AML-193 (cell line): ENCODE measurements around the gene SLC6A16.
"Not testable (repeated sequence)": the region's sequence is repeated elsewhere in the genome, so short reads cannot be mapped to it uniquely, and the experiment has no call there.

Experiments used
- DNase-seq, 2 experiments: peaks; one replicate each; lab custom pipeline; 2025; lab: John Stamatoyannopoulos, UW

Gene SLC6A16

GRCh38 chr19:49271080-49271753, 53.8 kb downstream of the SLC6A16 start:
- no peak for DNase-seq

- not testable (repeated sequence) for DNase-seq
Measured at GRCh38 chr19:49266409-49266808, 58.6 kb downstream of the SLC6A16 start.

DNA sequence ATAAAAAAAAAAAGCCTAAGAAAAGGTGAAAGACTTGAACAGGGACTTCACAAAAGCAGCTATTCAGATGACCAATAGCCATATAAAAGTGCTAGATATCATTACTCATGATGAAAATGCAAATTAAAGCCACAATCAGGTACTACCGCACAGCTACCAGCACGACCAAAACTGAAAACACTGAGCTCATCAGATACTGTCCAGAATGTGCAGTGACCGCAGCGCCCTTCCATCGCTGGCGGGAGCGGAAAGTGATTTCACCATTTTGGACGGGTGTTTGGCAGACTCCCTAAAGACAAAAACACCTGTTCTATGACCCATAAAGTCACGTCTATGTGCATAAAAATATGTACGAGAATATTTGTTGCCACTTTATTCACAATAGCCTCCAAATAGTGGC, 60.7 kb downstream of the SLC6A16 start:
- no peak for DNase-seq

GRCh38 chr19:49261602-49262001, 63.4 kb downstream of the SLC6A16 start:
- no peak for DNase-seq

GRCh38 chr19:49256691-49257090, 68.3 kb downstream of the SLC6A16 start:
- DNase-seq = no peak

GRCh38 chr19:49255674-49256073, 69.3 kb downstream of the SLC6A16 start:
- no peak for DNase-seq

DNA sequence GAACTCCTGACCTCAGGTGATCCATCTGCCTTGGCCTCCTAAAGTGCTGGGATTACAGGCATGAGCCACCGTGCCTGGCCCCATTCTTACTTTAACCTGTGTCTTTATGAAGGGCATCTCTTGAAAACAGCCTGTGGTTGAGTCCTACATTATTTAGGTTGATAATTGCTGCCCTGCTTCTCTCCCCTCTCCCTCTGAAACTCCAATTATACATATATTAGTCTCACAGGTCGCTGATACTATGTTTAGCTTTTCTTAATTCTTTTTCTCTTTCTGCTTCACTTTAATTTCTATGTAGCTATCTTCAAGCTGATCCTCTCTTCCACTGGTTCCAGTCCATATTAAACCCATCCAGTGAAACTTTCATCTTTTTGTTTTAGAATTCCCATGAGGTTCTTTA, 75.1 kb downstream of the SLC6A16 start:
- no peak for DNase-seq

DNA sequence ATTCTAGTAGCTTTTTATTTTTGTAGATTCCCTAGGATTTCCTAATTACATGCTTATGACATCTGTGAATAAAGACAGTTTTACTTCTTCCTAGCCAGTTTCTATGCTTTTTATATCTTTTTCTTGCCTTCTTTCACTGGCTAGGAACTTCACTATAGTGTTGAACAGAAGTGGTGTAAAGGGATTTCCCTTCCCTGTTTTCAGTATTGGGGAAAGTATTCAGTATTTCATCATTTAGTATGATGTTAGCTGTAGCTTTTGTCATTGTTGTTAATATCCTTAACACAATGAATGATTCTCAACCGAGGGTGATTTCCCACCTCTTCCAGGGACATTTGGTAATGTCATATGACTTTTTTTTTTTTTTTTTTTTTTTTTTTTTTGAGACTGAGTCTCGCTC, 77.3 kb downstream of the SLC6A16 start:
- DNase-seq = no peak

- DNase-seq = no peak
Measured at GRCh38 chr19:49244256-49244655, 80.7 kb downstream of the SLC6A16 start.

DNA sequence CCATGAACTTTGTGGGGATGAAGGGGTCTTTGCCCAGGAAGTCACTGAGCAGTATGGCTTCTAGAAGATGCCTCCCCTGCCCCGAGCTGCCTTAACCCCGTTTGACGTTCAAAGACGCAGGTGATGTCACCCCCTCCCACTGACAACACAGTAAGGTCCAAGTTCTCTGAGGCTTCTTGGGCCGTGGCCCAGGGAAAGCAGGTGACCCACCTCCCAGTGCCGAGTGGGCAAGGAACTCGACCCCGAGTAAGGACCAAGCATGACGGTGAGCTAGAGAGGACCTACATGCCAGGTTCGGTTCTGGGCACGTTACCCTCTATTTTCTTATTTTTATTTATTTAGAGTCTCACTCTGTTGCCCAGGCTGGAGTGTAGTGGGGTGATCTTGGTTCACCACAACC, 81.3 kb downstream of the SLC6A16 start:
- no peak for DNase-seq

- DNase-seq = no peak
Measured at GRCh38 chr19:49243129-49243528, 81.9 kb downstream of the SLC6A16 start.

DNA sequence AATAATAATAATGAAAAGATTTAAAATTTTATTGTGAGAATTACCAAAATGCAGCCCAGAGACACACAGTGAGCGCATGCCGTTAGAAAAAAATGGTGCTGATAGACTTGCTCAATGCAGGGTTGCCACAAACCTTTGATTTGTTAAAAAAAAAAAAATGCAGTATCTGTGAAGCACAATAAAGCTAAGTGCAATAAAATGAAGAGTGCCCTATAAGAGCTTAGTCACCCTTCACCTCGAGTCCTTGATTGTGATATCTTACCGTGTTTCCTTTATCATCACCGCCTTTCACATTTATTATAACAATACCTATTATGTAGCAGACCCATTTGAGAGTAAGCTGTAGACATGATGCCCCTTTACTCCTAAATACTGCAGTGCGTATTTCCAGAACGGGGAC, 83.2 kb downstream of the SLC6A16 start:
- no peak for DNase-seq
